Ovary (tissue), 9 donors: ENCODE data around the gene WDR54. TPM values are rescaled to one million over a fixed set of nuclear protein-coding genes. Genes with fewer than 3 reads are reported as not detected.

Source experiments
- DNase-seq, 5 donors: peaks; one replicate each; pipeline ENCODE4 v3.0.0-alpha.2; 2019 to 2020
- H3K27ac ChIP-seq, 2 donors: fragments of 200-600 bp; one replicate each; pipeline versions ENCODE4 v1.5.1 to v1.8.0; 2019 to 2022
- H3K27me3 ChIP-seq: fragments of 200-600 bp; one replicate; pipeline ENCODE4 v1.8.0; 2022
- H3K36me3 ChIP-seq: fragments of 200-600 bp; sonication (generic); one replicate; pipeline ENCODE4 v1.5.1; 2019
- H3K4me1 ChIP-seq: one replicate; pipeline ENCODE4 v1.8.1; 2013; ENCODE audit warnings: mild to moderate bottlenecking, moderate library complexity; ENCODE audit not compliant: insufficient read depth
- H3K4me3 ChIP-seq: fragments of 200-600 bp; sonication (generic); one replicate; pipeline ENCODE4 v1.5.1; 2017
- H3K9me3 ChIP-seq, 2 donors: fragments of 200-600 bp in 1 of 2; sonication (generic) in 1 of 2; one replicate each; pipeline versions ENCODE4 v1.5.1 to v1.8.1; 2013 to 2019; ENCODE audit warnings: mild to moderate bottlenecking in 1 of 2, moderate library complexity in 1 of 2
- EP300 ChIP-seq: sonication (generic); formaldehyde crosslinking; IDR thresholded peaks from one replicate; pipeline ENCODE4 v1.6.1; 2017; ENCODE audit warnings: antibody characterized with exemption
- POLR2A ChIP-seq: fragments of 450-650 bp; IDR thresholded peaks from one replicate; pipeline ENCODE4 v1.6.1; 2017; ENCODE audit warnings: antibody characterized with exemption, mild to moderate bottlenecking, moderate library complexity
- WGBS, 3 donors: extraction: QIAGEN DNeasy Blood & Tissue Kit in 1 of 3; methylation state at CpG; one replicate each; pipeline versions ENCODE4 v1.1.5 to v1.1.7; 2013 to 2017; 5-methylcytosine and 5-hydroxymethylcytosine counted together
- intact Hi-C, 4 donors: fragments of 100-400 bp; cut with DNase I; formaldehyde crosslinking; loops; one replicate each; pipeline versions ENCODE4 v1.11.0 to v1.15.1; 2022 to 2023
- polyA plus RNA-seq, 2 donors: library from polyadenylated mRNA; stranded (reverse); fragments of 200-250 nt in 1 of 2; fragments of 350-450 nt in 1 of 2; fragmentation: Illumina TruSeq in 1 of 2; extraction: RNeasy Lipid Tissue Mini Kit (QIAGEN cat#74804) in 1 of 2; gene quantifications; one replicate each; pipeline ENCODE4 v1.2.3, GENCODE V29; 2013 to 2014
- total RNA-seq, 7 donors: library from RNA; depleted of rRNA in 2 of 7; stranded (reverse); fragments of >200 nt in 2 of 7; fragmentation: NEBNext Ultra II Directional in 3 of 7; extraction: Animal tissue kit (Norgen Biotek cat#: 25700) in 3 of 7; gene quantifications; one replicate each; pipeline versions ENCODE4 v1.1.0 to v1.2.4, GENCODE V29; 2016 to 2023
- TF ChIP-seq, protein P1 (sequence below), 3 donors: fragments of 450-650 bp in 2 of 3; fragments of 200-600 bp in 1 of 3; IDR thresholded peaks; one replicate each; pipeline versions ENCODE4 v1.5.1 to v1.8.0; 2016 to 2022; ENCODE audit warnings: antibody characterized with exemption in 3 of 3, mild to moderate bottlenecking in 1 of 3
- donor health status: DM: no; HTN: no; CAD: no; lungs with moderate emphysema.
- donor health status: DM: no; HTN: no; CAD: no.
- donor health status: Bipolar disorder and iron deficiency.
- donor health status: DM: yes; HTN: yes; CAD: no.
- donor health status: DM: no; HTN: no; CAD: no.
- donor health status: DM: yes; HTN: yes; CAD: no.

WDR54 gene
- total and polyA plus RNA-seq, 9 donors, result 8.6 to 41.6 (median 16.2) TPM

DNA sequence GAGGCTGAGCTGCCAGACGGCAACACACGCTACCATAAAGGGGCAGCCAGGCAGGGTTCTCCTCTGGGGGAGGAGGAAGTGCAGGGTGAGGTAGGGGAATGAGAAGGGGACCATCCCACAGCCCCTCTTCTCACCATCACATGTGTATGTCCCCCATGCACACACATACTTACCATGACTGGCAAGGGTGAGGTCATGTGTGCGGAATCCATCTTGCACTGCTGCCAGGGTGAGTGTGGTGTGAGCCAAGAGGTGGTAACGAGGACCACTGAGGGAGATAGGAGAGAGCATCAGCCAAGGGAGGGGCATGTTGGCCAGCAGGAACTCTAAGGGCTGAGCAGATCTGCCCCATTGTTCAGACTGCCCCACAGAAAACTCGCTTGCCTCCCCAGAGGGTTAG, 7.1 kb downstream of the WDR54 start:
- Histone ChIP-seq H3K4me1 (no peaks in the 10 kb centered on the region), H3K9me3 (no peaks in the 10 kb centered on the region), H3K4me3 (no peak overlapping the region), H3K27me3 (no peaks in the 10 kb centered on the region), H3K27ac (no peak overlapping the region), H3K36me3 (no peaks in the 10 kb centered on the region)
- DNase-seq, result no peak
- 72 to 78% (median 77%) methylated on average over 5 of the region's 5 CpGs for WGBS, 3 donors
- TF ChIP-seq POLR2A (no peak), EP300 (no peak)
- TF ChIP-seq, protein P1, sequence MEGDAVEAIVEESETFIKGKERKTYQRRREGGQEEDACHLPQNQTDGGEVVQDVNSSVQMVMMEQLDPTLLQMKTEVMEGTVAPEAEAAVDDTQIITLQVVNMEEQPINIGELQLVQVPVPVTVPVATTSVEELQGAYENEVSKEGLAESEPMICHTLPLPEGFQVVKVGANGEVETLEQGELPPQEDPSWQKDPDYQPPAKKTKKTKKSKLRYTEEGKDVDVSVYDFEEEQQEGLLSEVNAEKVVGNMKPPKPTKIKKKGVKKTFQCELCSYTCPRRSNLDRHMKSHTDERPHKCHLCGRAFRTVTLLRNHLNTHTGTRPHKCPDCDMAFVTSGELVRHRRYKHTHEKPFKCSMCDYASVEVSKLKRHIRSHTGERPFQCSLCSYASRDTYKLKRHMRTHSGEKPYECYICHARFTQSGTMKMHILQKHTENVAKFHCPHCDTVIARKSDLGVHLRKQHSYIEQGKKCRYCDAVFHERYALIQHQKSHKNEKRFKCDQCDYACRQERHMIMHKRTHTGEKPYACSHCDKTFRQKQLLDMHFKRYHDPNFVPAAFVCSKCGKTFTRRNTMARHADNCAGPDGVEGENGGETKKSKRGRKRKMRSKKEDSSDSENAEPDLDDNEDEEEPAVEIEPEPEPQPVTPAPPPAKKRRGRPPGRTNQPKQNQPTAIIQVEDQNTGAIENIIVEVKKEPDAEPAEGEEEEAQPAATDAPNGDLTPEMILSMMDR (IDR thresholded peaks at IDR 0.05), result no peak
- intact Hi-C loops, result no loop called here

DNA sequence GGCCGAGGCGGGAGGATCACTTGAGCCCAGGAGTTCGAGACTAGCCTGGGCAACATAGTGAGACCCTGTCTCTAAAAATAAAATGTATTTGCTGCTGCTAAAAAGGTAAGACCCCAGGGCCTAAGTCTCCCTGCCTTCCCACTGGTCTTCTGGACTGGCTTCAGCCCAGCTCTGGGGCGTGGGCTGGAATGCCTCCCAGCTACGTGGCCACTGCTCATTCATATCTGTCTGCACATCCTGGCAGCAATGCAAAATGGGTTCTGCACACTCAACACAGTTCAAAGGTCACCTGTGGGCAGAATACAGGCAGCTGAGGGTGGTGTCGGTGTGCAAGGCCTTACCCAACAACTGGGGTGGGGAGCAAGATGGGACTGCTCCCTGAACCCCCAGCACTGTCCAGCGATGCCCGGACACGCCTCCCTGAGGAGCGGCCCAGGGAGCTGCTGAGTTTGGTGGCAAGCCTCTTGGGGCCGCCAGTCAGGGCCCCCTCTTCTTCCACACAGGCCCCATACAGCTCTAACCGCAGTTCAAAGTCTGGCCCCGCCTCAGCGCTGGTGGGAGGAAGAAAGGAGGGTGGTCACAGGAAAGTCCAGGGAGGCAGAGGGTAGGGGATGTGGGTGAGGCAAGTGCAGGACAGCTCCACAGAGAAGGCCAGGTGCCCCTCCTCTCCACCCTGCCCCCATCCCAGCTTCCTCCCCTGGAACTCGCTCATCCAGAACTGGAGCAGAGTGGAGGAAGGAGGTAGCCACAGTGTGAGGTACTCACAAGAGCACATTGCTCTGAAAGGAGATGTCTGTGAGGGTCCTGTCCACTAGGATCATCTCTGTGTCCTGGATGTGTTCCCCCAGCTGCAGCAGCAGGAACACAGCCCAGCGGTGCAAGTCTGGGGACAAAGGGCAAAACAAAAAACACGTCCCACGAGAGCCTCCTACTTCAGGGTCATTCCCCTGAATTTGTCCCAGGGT, 8.2 kb downstream of the WDR54 start:
- H3K9me3 ChIP-seq, result no peaks in the 10 kb centered on the region
- intact Hi-C loops, result no loop called here
- H3K4me3 ChIP-seq, result no peak overlapping the region
- TF ChIP-seq, protein P1 (IDR thresholded peaks at IDR 0.05), result no peak
- TF ChIP-seq EP300 (no peak), POLR2A (no peak)
- WGBS, 3 donors, result 80 to 83% (median 82%) methylated on average over 18 of the region's 18 CpGs
- DNase-seq, result no peak
- H3K27ac ChIP-seq, result no peak overlapping the region
- H3K4me1 ChIP-seq, result no peaks in the 10 kb centered on the region
- no peaks in the 10 kb centered on the region for H3K36me3 ChIP-seq
- no peaks in the 10 kb centered on the region for H3K27me3 ChIP-seq

DNA sequence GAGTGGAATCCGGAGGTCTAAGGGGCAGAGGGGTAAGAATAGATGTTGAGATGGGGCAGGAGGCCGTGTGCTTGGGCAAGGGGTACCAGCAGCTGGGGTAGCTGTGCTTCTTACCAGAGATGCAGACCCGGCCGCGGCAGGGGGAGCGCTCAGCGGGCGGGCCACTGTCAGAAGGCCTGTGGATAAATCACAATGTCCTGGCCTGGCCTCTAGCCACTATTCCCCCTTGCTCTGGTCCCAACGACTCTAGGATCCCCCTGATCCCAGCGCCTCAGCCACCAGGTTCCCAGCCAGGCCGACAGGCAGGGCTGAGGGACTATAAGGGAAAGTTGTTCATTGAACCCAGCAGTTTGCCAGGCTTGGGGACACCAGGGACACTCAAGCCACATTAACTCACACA, 9.0 kb downstream of the WDR54 start:
- 81 to 90% (median 82%) methylated on average over 11 of the region's 11 CpGs for WGBS, 3 donors
- TF ChIP-seq EP300, result no peak
- TF ChIP-seq POLR2A, result no peak
- TF ChIP-seq, protein P1 (IDR thresholded peaks at IDR 0.05), result no peak
- Histone ChIP-seq H3K27me3 (no peaks in the 10 kb centered on the region), H3K4me3 (no peak overlapping the region), H3K27ac (no peak overlapping the region), H3K9me3 (no peaks in the 10 kb centered on the region), H3K36me3 (no peaks in the 10 kb centered on the region), H3K4me1 (no peaks in the 10 kb centered on the region)
- DNase-seq, result no peak
- intact Hi-C loops, result no loop called here

DNA sequence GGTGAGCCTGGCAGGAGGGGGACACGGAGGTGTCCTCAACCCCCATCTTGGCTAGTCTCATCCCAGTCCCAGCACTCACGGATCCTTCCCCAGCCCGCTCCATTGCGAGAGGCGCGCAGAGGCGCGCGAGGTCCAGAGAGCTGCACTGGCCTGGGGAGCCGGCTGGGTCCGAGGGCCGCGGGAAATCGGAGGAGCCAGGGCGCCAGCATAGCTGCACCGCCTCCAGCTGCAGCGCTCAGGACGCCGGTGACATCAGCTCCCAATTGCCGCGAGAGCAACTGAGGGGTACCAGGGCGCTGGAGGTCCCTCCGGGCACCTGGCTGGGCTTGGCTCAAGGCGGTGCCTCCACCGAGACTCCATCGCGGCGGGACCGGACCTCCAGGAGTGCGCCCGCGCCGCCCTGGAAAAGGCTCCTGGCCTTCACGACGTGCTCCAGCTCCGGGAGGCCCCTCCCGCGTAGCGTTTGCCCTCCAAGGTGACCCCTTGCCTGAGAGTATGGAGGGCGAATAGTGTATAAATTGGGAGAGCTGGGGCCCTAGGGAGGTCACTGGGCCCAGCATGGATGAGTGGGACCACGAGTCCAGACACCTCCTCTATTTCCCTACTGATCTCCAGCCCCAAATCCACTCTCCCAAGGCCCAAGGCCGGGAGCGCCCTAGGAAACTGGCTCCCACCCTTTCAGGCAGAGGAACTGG, 14.7 kb downstream of the WDR54 start:
- Histone ChIP-seq H3K4me1 (peaks cover 7% of the 10 kb centered on the region), H3K4me3 (no peak overlapping the region), H3K36me3 (no peaks in the 10 kb centered on the region), H3K27ac (no peak overlapping the region), H3K27me3 (no peaks in the 10 kb centered on the region), H3K9me3 (no peaks in the 10 kb centered on the region)
- TF ChIP-seq POLR2A (no peak), EP300 (no peak)
- TF ChIP-seq, protein P1 (IDR thresholded peaks at IDR 0.05), result no peak
- intact Hi-C loops, result no loop called here
- DNase-seq, result no peak
- WGBS, 3 donors, result 70 to 71% (median 71%) methylated on average over 43 of the region's 43 CpGs
